ENCODE measurements around the gene SNCAIP. TPM values are rescaled to one million over a fixed set of nuclear protein-coding genes. Genes with fewer than 3 reads are reported as not detected.
A peak's percentile ranks its signal among the peaks of the same experiment; 100 is the strongest.

Gene SNCAIP
- total and polyA plus RNA-seq, 2 experiments from 2014 or later, result 6.1 to 11.9 TPM

- Histone ChIP-seq H3K4me1 (ENCODE audit: insufficient read depth) (peaks cover 7% of the 10 kb centered on the region; the same call in 1 of the 2 replicates), H3K27ac (ENCODE audit: low read depth) (no peak overlapping the region), H2AFZ (peak overlapping the region; percentile 49; the same call in 1 of the 2 replicates), H3K9me2 (ENCODE audit: insufficient read depth) (peaks cover 2% of the 10 kb centered on the region; the same call in 1 of the 2 replicates), H3F3A (replicated peaks; ENCODE audit: low read depth) (no peaks in the 10 kb centered on the region), H3K4me3 (no peak overlapping the region), H3K79me2 (replicated peaks; ENCODE audit: insufficient read depth) (no peaks in the 10 kb centered on the region), H3K27me3 (ENCODE audit: insufficient read depth) (no peaks in the 10 kb centered on the region), H3K36me3 (ENCODE audit: insufficient read depth) (no peaks in the 10 kb centered on the region), H4K20me1 (replicated peaks; ENCODE audit: insufficient read depth) (no peaks in the 10 kb centered on the region), H3K4me2 (no peak overlapping the region)
- peaks cover 2% of the 10 kb centered on the region for H3K27me3 Mint-ChIP-seq (ENCODE audit: insufficient read depth, low read depth, poor library complexity)
- no peak for ATAC-seq
- peaks cover 25% of the 10 kb centered on the region for H3K4me1 Mint-ChIP-seq
- no peaks in the 10 kb centered on the region for H3K36me3 Mint-ChIP-seq (ENCODE audit: low read depth)
- no peak for TF ChIP-seq ZNF331 (CRISPR knock-in tag; IDR thresholded peaks at IDR 0.05; ENCODE audit: low read depth)
- TF ChIP-seq, protein P1, sequence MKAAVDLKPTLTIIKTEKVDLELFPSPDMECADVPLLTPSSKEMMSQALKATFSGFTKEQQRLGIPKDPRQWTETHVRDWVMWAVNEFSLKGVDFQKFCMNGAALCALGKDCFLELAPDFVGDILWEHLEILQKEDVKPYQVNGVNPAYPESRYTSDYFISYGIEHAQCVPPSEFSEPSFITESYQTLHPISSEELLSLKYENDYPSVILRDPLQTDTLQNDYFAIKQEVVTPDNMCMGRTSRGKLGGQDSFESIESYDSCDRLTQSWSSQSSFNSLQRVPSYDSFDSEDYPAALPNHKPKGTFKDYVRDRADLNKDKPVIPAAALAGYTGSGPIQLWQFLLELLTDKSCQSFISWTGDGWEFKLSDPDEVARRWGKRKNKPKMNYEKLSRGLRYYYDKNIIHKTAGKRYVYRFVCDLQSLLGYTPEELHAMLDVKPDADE (IDR thresholded peaks at IDR 0.05), result no peak
- TF ChIP-seq CREB1 (CRISPR knock-in tag; IDR thresholded peaks at IDR 0.05; ENCODE audit: low read depth), result no peak
- no peak for TF ChIP-seq REST (IDR thresholded peaks at IDR 0.05; ENCODE audit: unreplicated experiment)
- TF ChIP-seq CTCF (conservative IDR thresholded peaks at IDR 0.05; ENCODE audit: low read depth in 2 of 2), result no peak
- no peak for DNase-seq (ENCODE audit: low spot score)
- H3K27ac Mint-ChIP-seq, result no peak overlapping the region
- H3K9me3 Mint-ChIP-seq, result no peaks in the 10 kb centered on the region; the same call in 2 of the 3 replicates
- no peak overlapping the region for H3K4me3 Mint-ChIP-seq
Observed at GRCh38 chr5:122499585-122499984, 187.5 kb downstream of the SNCAIP start.

DNA sequence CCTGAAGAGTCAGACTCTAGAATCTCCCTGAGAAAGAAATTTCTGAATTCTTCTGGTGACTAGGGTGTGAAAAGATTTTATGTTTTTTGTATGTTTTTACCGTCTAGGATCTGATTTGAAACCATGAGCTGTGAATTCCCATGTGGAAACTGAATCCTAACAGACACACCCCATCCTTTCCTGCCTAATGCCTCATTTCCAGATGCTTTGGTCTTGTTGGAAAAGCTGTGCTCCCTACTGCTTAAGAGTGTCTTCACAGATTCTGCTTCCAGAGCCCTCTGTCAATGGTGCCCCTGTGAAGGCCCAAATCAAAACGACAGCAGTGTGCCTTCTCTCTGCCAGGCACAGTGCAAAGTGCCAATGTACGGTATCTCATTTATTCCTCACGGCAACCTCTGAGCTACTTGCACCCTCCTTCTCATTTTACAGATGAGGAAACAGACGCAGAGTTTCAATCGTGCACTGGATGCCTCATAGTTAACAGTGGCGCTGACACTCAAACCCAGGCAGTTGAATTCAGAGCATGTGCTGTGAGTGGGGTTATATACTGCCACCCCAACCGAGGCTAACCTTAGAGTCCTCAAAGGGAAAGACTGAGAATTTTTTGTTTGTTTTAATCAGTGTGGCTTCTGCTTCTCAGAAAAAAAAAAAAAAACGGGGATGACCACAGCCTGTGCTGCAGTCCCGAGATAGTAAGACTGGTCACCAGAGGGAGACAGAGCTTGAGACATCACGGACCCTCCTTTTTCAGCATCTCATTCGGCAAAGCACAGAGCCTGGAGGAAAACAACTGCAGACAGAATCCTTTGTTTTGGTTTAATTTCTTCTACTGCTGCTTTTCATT lies 188.4 kb downstream of the SNCAIP start:
- Histone ChIP-seq H2AFZ (peak overlapping the region; percentile 84), H3K27me3 (ENCODE audit: insufficient read depth) (no peaks in the 10 kb centered on the region), H3K36me3 (ENCODE audit: insufficient read depth) (no peaks in the 10 kb centered on the region), H3K27ac (ENCODE audit: low read depth) (no peak overlapping the region), H3K4me1 (ENCODE audit: insufficient read depth) (peaks cover 7% of the 10 kb centered on the region; the same call in 1 of the 2 replicates), H3K4me2 (no peak overlapping the region), H3F3A (replicated peaks; ENCODE audit: low read depth) (no peaks in the 10 kb centered on the region), H3K9me2 (ENCODE audit: insufficient read depth) (peaks cover 2% of the 10 kb centered on the region; the same call in 1 of the 2 replicates), H3K79me2 (replicated peaks; ENCODE audit: insufficient read depth) (no peaks in the 10 kb centered on the region), H3K4me3 (no peak overlapping the region), H4K20me1 (replicated peaks; ENCODE audit: insufficient read depth) (no peaks in the 10 kb centered on the region)
- peak; percentile 92 for ATAC-seq
- H3K36me3 Mint-ChIP-seq (ENCODE audit: low read depth), result no peaks in the 10 kb centered on the region
- H3K4me3 Mint-ChIP-seq, result no peak overlapping the region
- H3K27me3 Mint-ChIP-seq (ENCODE audit: insufficient read depth, low read depth, poor library complexity), result peaks cover 2% of the 10 kb centered on the region
- no peaks in the 10 kb centered on the region; the same call in 2 of the 3 replicates for H3K9me3 Mint-ChIP-seq
- DNase-seq (ENCODE audit: low spot score), result peak; percentile 91
- peaks cover 25% of the 10 kb centered on the region for H3K4me1 Mint-ChIP-seq
- H3K27ac Mint-ChIP-seq, result no peak overlapping the region
- TF ChIP-seq, protein P2, sequence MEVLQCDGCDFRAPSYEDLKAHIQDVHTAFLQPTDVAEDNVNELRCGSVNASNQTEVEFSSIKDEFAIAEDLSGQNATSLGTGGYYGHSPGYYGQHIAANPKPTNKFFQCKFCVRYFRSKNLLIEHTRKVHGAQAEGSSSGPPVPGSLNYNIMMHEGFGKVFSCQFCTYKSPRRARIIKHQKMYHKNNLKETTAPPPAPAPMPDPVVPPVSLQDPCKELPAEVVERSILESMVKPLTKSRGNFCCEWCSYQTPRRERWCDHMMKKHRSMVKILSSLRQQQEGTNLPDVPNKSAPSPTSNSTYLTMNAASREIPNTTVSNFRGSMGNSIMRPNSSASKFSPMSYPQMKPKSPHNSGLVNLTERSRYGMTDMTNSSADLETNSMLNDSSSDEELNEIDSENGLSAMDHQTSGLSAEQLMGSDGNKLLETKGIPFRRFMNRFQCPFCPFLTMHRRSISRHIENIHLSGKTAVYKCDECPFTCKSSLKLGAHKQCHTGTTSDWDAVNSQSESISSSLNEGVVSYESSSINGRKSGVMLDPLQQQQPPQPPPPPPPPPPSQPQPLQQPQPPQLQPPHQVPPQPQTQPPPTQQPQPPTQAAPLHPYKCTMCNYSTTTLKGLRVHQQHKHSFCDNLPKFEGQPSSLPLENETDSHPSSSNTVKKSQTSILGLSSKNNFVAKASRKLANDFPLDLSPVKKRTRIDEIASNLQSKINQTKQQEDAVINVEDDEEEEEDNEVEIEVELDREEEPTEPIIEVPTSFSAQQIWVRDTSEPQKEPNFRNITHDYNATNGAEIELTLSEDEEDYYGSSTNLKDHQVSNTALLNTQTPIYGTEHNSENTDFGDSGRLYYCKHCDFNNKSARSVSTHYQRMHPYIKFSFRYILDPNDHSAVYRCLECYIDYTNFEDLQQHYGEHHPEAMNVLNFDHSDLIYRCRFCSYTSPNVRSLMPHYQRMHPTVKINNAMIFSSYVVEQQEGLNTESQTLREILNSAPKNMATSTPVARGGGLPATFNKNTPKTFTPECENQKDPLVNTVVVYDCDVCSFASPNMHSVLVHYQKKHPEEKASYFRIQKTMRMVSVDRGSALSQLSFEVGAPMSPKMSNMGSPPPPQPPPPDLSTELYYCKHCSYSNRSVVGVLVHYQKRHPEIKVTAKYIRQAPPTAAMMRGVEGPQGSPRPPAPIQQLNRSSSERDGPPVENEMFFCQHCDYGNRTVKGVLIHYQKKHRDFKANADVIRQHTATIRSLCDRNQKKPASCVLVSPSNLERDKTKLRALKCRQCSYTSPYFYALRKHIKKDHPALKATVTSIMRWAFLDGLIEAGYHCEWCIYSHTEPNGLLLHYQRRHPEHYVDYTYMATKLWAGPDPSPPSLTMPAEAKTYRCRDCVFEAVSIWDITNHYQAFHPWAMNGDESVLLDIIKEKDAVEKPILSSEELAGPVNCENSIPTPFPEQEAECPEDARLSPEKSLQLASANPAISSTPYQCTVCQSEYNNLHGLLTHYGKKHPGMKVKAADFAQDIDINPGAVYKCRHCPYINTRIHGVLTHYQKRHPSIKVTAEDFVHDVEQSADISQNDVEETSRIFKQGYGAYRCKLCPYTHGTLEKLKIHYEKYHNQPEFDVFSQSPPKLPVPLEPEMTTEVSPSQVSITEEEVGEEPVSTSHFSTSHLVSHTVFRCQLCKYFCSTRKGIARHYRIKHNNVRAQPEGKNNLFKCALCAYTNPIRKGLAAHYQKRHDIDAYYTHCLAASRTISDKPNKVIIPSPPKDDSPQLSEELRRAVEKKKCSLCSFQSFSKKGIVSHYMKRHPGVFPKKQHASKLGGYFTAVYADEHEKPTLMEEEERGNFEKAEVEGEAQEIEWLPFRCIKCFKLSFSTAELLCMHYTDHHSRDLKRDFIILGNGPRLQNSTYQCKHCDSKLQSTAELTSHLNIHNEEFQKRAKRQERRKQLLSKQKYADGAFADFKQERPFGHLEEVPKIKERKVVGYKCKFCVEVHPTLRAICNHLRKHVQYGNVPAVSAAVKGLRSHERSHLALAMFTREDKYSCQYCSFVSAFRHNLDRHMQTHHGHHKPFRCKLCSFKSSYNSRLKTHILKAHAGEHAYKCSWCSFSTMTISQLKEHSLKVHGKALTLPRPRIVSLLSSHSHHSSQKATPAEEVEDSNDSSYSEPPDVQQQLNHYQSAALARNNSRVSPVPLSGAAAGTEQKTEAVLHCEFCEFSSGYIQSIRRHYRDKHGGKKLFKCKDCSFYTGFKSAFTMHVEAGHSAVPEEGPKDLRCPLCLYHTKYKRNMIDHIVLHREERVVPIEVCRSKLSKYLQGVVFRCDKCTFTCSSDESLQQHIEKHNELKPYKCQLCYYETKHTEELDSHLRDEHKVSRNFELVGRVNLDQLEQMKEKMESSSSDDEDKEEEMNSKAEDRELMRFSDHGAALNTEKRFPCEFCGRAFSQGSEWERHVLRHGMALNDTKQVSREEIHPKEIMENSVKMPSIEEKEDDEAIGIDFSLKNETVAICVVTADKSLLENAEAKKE (CRISPR knock-in tag; IDR thresholded peaks at IDR 0.05), result no peak

Measured in GM23338 (cell line).